WERI-Rb-1 (cell line): ENCODE results near the gene ZNF764.

ENCODE experiments used
- DNase-seq: peaks from one replicate; pipeline ENCODE4 v3.0.0-alpha.2; 2020
- H3K27ac ChIP-seq: fragments of 250-450 bp; sonication (Bioruptor Pico); 2 replicates; pipeline ENCODE4 v1.5.1; 2020; ENCODE audit warnings: mild to moderate bottlenecking, moderate library complexity
- H3K27me3 ChIP-seq: fragments of 250-450 bp; sonication (Bioruptor Pico); 2 replicates; pipeline ENCODE4 v1.5.1; 2021; ENCODE audit warnings: mild to moderate bottlenecking, low read depth, moderate library complexity; ENCODE audit not compliant: insufficient read depth, severe bottlenecking
- H3K36me3 ChIP-seq: fragments of 250-450 bp; sonication (Bioruptor Pico); 2 replicates; pipeline ENCODE4 v1.5.1; 2020; ENCODE audit warnings: mild to moderate bottlenecking, moderate library complexity
- H3K4me3 ChIP-seq: 2 replicates; pipeline ENCODE4 v1.5.1; 2011; ENCODE audit warnings: low read depth, mild to moderate bottlenecking, control low read depth, low read length
- H3K9me3 ChIP-seq: fragments of 250-450 bp; sonication (Bioruptor Pico); 2 replicates; pipeline ENCODE4 v1.5.1; 2021; ENCODE audit warnings: mild to moderate bottlenecking, moderate library complexity; ENCODE audit not compliant: severe bottlenecking
- TF ChIP-seq, protein P1 (sequence below): IDR thresholded peaks from 2 replicates; pipeline ENCODE4 v1.5.1; 2011; ENCODE audit warnings: low read depth, mild to moderate bottlenecking, control low read depth, inconsistent platforms, low read length

Gene ZNF764

DNA sequence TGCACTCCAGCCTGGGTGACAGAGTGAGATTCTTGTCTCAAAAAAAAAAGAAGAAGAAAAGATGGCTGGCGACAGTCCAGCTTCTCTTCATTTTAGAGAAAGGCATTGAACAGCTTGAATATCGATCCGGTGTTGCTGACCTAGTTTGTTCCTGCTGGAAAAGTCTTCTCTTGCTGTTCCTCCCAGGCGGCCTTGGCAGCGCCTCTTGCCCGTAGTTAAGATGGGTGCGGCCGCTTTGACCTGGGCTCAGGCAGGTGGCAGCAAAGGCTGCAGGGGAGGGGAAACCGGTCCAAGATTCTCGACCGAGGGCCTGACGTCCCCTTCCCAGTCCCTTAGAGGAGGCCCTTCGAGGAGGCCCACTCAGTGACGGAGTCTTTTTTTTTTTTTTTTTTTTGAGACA lies 3.8 kb upstream of the ZNF764 start:
- TF ChIP-seq, protein P1, sequence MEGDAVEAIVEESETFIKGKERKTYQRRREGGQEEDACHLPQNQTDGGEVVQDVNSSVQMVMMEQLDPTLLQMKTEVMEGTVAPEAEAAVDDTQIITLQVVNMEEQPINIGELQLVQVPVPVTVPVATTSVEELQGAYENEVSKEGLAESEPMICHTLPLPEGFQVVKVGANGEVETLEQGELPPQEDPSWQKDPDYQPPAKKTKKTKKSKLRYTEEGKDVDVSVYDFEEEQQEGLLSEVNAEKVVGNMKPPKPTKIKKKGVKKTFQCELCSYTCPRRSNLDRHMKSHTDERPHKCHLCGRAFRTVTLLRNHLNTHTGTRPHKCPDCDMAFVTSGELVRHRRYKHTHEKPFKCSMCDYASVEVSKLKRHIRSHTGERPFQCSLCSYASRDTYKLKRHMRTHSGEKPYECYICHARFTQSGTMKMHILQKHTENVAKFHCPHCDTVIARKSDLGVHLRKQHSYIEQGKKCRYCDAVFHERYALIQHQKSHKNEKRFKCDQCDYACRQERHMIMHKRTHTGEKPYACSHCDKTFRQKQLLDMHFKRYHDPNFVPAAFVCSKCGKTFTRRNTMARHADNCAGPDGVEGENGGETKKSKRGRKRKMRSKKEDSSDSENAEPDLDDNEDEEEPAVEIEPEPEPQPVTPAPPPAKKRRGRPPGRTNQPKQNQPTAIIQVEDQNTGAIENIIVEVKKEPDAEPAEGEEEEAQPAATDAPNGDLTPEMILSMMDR: no peak
- Histone ChIP-seq H3K27me3 (no peaks in the 10 kb centered on the region), H3K4me3 (no peak overlapping the region), H3K27ac (no peak overlapping the region), H3K36me3 (no peaks in the 10 kb centered on the region), H3K9me3 (peaks cover 4% of the 10 kb centered on the region)
- DNase-seq: no peak

DNA sequence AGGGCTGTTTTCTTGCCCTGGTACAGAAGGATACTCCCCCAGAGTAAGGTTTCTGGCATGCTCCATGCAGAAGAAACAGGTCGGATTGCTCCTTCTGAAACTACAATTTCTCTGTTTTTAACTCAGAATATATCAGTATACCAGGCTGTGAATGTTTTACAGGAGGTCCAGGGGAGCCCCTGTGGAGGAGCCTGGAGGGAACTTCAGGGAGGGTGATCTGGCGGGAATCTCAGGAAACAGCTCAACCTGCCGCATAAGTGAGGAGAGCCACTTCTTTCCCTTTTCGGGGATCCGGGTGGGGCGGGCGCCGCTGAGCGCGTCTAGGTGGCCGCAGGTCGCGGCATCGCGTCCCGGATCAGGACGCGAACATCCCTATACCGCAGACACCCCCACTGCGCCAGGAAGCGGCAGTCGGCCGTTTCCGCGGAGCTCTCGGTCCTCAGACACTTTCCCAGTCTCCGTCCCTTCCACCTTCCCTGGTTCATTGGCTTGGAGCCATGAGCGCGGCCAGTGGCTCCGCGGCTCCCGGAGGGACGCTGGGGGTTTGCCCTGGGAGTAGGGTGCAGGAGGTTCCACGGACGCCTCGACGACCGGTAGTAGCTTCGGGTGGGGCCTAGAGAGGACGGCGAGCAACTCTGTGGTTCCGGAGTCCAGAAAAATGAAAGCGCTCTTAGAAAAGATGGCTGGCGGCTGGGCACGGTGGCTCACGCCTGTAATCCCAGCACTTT lies 3.1 kb upstream of the ZNF764 start:
- H3K36me3 ChIP-seq: no peaks in the 10 kb centered on the region
- peaks cover 4% of the 10 kb centered on the region for H3K9me3 ChIP-seq
- H3K27ac ChIP-seq: no peak overlapping the region
- H3K27me3 ChIP-seq: no peaks in the 10 kb centered on the region
- TF ChIP-seq, protein P1: no peak
- no peak for DNase-seq
- H3K4me3 ChIP-seq: no peak overlapping the region

DNA sequence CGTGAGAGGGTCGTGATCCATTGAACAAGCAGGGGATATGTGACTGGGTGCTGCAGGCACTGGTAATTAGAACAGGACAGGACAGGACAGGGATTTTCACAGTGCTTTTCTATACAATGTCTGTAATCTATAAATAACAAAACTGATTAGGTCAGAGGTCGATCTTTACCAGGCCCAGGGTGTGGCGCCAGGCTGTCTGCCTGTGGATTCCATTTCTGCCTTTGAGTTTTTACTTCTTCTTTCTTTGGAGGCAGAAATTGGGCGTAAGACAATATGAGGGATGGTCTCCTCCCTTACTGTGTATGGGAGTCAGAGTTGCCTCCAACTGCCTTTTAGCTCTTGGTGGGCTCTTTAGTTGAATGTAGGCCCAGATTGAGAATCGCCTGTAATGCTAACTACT lies 1.5 kb upstream of the ZNF764 start:
- Histone ChIP-seq H3K27me3 (no peaks in the 10 kb centered on the region), H3K4me3 (no peak overlapping the region), H3K36me3 (peaks cover 5% of the 10 kb centered on the region), H3K9me3 (peaks cover 4% of the 10 kb centered on the region), H3K27ac (peak overlapping the region; percentile 90)
- TF ChIP-seq, protein P1: no peak
- DNase-seq: no peak

DNA sequence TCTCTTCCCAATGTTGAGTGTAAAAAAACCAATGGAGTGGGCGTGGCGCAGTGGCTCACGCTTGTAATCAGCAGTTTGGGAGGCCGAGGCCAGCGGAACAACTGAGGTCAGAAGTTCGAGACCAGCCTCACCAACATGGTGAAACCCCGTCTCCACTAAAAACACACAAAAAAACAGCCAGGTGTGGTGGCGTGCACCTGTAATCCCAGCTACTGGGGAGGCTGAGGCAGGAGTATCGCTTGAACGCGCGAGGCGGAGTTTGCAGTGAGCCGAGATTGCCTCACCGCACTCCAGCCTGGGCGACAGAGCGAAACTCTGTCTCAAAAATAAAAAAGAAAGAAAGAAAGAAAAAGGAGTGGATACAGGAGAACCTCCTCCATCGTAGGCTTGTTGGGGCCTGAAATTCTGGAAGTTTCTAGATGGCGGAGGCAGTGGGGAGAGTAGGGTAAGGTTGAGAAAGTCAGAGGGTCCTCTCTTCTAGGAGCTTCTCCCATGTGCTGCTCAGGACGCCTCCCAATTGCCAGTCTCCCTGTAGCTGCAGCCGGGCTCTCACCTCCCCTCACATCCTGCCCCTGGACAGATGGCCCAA lies 709 bp upstream of the ZNF764 start:
- Histone ChIP-seq H3K27ac (peak overlapping the region; percentile 90), H3K4me3 (no peak overlapping the region), H3K36me3 (peaks cover 10% of the 10 kb centered on the region), H3K9me3 (peaks cover 4% of the 10 kb centered on the region), H3K27me3 (no peaks in the 10 kb centered on the region)
- DNase-seq: no peak
- TF ChIP-seq, protein P1: no peak

DNA sequence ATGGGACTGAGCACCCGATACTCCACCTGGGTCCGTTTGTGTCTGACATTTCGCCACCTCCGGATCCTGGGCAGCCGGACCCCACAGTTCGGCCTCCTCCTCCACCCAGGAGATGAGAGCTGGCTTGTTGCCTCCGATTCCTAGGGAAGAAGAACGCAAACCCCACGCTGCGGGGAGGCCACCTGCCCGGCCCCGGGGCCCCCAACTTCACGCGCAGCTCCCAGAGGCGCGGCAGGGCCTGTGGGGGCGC lies 542 bp downstream of the ZNF764 start:
- Histone ChIP-seq H3K27ac (peak overlapping the region; percentile 90), H3K4me3 (peak overlapping the region; percentile 73), H3K27me3 (no peaks in the 10 kb centered on the region), H3K36me3 (peaks cover 14% of the 10 kb centered on the region), H3K9me3 (peaks cover 4% of the 10 kb centered on the region)
- TF ChIP-seq, protein P1: no peak
- DNase-seq: no peak

DNA sequence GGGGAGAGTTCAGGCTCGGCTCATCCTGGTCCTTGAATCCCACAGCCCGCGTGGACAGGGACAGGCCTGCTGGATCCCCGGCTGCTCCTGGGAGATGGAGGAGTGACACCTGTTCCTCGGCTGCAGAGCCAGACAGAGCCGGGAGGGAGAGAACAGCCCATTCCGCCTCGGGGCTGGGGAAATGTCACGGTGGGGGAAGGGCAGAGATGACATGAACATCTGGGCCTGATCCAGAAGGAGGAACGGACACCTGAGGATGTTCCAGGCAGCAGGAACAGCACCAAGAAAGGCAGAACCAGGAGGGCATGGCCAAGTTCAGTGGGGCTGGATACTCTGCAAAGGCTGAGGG lies 2.1 kb downstream of the ZNF764 start:
- Histone ChIP-seq H3K36me3 (peaks cover 14% of the 10 kb centered on the region), H3K9me3 (no peaks in the 10 kb centered on the region), H3K27ac (peak overlapping the region; percentile 22), H3K4me3 (no peak overlapping the region), H3K27me3 (no peaks in the 10 kb centered on the region)
- no peak for DNase-seq
- TF ChIP-seq, protein P1: no peak
